GM21528 (cell line): ENCODE results near the gene TAF1C.
A peak's percentile ranks its signal among the peaks of the same experiment; 100 is the strongest.

Experiments
- ATAC-seq: cut with Tn5 transposase; IDR thresholded peaks from one replicate; pipeline ENCODE4 v1.9.1; 2021; ENCODE audit warnings: mild to moderate bottlenecking, moderate library complexity; ENCODE audit not compliant: unreplicated experiment, low FRiP score

TAF1C gene

GRCh38 chr16:84165746-84166145, 21.1 kb downstream of the TAF1C start:
- ATAC-seq, result no peak

- no peak for ATAC-seq
Observed at GRCh38 chr16:84161801-84162200, 25.1 kb downstream of the TAF1C start.

- ATAC-seq, result no peak
Observed at GRCh38 chr16:84161037-84161436, 25.8 kb downstream of the TAF1C start.

- no peak for ATAC-seq
Observed at GRCh38 chr16:84159800-84160199, 27.1 kb downstream of the TAF1C start.

GRCh38 chr16:84159007-84159406, 27.9 kb downstream of the TAF1C start:
- ATAC-seq, result no peak

- ATAC-seq, result no peak
Observed at GRCh38 chr16:84156342-84156784, 30.5 kb downstream of the TAF1C start.

- ATAC-seq, result no peak
Observed at GRCh38 chr16:84155771-84156170, 31.1 kb downstream of the TAF1C start.

GRCh38 chr16:84155226-84155625, 31.6 kb downstream of the TAF1C start:
- ATAC-seq, result no peak

- no peak for ATAC-seq
Observed at GRCh38 chr16:84153660-84154214, 33.1 kb downstream of the TAF1C start.

- ATAC-seq, result no peak
Observed at GRCh38 chr16:84150926-84151325, 35.9 kb downstream of the TAF1C start.

GRCh38 chr16:84144859-84145639, 41.8 kb downstream of the TAF1C start, which contains the start of the genes DNAAF1 and HSDL1:
TSS of gene DNAAF1 (plus strand) at chr16:84145308. CDS start at chr16:84145441, 133 bp downstream.
TSS of gene HSDL1 (minus strand) at chr16:84145177. CDS start at chr16:84131321, 13,856 bp downstream.
- ATAC-seq, result peak; percentile 77

- no peak for ATAC-seq
Observed at GRCh38 chr16:84144209-84144858, 42.5 kb downstream of the TAF1C start.

- no peak for ATAC-seq
Observed at GRCh38 chr16:84143784-84144199, 43.1 kb downstream of the TAF1C start.

GRCh38 chr16:84143081-84143480, 43.8 kb downstream of the TAF1C start:
- no peak for ATAC-seq

GRCh38 chr16:84141143-84141670, 45.6 kb downstream of the TAF1C start:
- ATAC-seq, result no peak

GRCh38 chr16:84139628-84140258, 47.1 kb downstream of the TAF1C start:
- ATAC-seq, result no peak

GRCh38 chr16:84138824-84139627, 47.8 kb downstream of the TAF1C start:
- ATAC-seq, result no peak

- no peak for ATAC-seq
Observed at GRCh38 chr16:84138500-84138823, 48.4 kb downstream of the TAF1C start.

GRCh38 chr16:84137769-84138357, 49.0 kb downstream of the TAF1C start:
- ATAC-seq, result no peak

- no peak for ATAC-seq
Observed at GRCh38 chr16:84137287-84137686, 49.6 kb downstream of the TAF1C start.
